Adrenal gland (tissue), 5 donors: Measurements from ENCODE around the gene IGFALS.

Experiments used
- CTCF ChIP-seq, 6 experiments: fragments of 450-650 bp in 4 of 6; fragments of 200-600 bp in 2 of 6; sonication (generic) in 1 of 6; IDR thresholded peaks; 1 replicate in 5 of 6; 2 replicates in 1 of 6; pipeline versions ENCODE4 v1.5.1 to v1.8.0; 2016 to 2021; ENCODE audit warnings: antibody characterized with exemption in 6 of 6, mild to moderate bottlenecking in 2 of 6, moderate library complexity in 1 of 6
- POLR2A ChIP-seq, 2 donors: fragments of 450-650 bp; IDR thresholded peaks; one replicate each; pipeline ENCODE4 v1.6.1; 2017; ENCODE audit warnings: antibody characterized with exemption in 2 of 2, mild to moderate bottlenecking in 2 of 2, moderate library complexity in 1 of 2
- donor health status: DM: no; HTN: no; CAD: no.

DNA sequence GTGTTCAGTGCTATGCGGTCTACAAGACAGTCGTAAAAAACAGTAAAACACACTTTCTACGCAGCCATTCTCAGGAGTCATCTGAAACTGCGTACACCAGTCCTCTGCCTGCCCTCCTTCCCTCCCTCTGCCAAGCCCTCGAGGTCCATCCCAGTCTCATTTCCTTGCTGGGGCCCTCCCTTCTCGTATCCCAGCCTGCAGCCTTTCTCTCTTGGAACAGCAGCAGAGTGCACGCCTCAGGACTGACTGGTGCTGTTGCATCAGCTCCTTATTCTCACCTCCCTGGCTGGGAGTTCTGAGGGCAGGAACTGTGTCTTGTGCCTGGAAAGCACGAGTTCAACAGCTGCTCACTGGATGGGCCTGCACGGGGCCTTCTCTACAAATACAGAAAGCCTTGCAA lies 46.0 kb upstream of the IGFALS start:
- TF ChIP-seq POLR2A (IDR thresholded peaks at IDR 0.05) (no peak), CTCF (IDR thresholded peaks at IDR 0.05) (no peak)
